NT2/D1 (cell line): ENCODE data around the gene CFAP61.

Experiments
- YY1 ChIP-seq: IDR thresholded peaks from 2 replicates; pipeline ENCODE4 v1.6.1; 2011; ENCODE audit not compliant: insufficient read length, insufficient read depth
- ZNF274 ChIP-seq: IDR thresholded peaks from 2 replicates; pipeline ENCODE4 v1.6.1; 2011; ENCODE audit warnings: mild to moderate bottlenecking, low read depth, low read length

DNA sequence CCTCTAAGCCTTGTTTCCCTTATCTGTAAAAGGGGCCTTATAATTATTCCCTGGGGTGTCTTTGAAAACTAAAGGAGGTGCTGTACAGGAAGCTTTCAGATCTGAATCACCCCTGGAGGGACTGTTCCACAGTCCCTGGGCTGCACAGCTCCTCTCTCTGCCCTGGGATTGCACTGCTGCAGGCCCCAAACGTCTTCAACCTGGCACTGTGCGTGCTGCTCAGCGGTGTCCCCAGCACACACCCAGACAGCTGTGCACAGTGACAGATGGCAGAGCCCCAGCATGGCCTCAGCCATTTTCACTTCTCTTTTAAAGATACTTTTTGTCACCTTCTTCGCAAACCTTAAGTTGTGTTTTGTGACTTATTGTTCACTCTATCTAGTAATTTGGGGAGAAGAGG is 264.9 kb downstream of the CFAP61 start:
- TF ChIP-seq YY1: no peak
- TF ChIP-seq ZNF274: no peak
